ENCODE data around the gene TRIM62.

- TF ChIP-seq CTCF (conservative IDR thresholded peaks at IDR 0.05; ENCODE audit: low read depth in 2 of 2) (no peak), CREB1 (CRISPR knock-in tag; IDR thresholded peaks at IDR 0.05; ENCODE audit: low read depth) (no peak), EZH2 (IDR thresholded peaks at IDR 0.05; ENCODE audit: low read depth, unreplicated experiment) (no peak), EZH2phosphoT487 (IDR thresholded peaks at IDR 0.05; ENCODE audit: unreplicated experiment) (no peak), POLR2AphosphoS5 (IDR thresholded peaks at IDR 0.05; ENCODE audit: low read depth) (no peak), STAT1 (IDR thresholded peaks at IDR 0.05; ENCODE audit: unreplicated experiment) (no peak), NANOG (IDR thresholded peaks at IDR 0.05; ENCODE audit: borderline replicate concordance) (no peak), ZNF114 (CRISPR knock-in tag; IDR thresholded peaks at IDR 0.05) (no peak), ETS1 (IDR thresholded peaks at IDR 0.05) (no peak)
- TF ChIP-seq, protein P1, sequence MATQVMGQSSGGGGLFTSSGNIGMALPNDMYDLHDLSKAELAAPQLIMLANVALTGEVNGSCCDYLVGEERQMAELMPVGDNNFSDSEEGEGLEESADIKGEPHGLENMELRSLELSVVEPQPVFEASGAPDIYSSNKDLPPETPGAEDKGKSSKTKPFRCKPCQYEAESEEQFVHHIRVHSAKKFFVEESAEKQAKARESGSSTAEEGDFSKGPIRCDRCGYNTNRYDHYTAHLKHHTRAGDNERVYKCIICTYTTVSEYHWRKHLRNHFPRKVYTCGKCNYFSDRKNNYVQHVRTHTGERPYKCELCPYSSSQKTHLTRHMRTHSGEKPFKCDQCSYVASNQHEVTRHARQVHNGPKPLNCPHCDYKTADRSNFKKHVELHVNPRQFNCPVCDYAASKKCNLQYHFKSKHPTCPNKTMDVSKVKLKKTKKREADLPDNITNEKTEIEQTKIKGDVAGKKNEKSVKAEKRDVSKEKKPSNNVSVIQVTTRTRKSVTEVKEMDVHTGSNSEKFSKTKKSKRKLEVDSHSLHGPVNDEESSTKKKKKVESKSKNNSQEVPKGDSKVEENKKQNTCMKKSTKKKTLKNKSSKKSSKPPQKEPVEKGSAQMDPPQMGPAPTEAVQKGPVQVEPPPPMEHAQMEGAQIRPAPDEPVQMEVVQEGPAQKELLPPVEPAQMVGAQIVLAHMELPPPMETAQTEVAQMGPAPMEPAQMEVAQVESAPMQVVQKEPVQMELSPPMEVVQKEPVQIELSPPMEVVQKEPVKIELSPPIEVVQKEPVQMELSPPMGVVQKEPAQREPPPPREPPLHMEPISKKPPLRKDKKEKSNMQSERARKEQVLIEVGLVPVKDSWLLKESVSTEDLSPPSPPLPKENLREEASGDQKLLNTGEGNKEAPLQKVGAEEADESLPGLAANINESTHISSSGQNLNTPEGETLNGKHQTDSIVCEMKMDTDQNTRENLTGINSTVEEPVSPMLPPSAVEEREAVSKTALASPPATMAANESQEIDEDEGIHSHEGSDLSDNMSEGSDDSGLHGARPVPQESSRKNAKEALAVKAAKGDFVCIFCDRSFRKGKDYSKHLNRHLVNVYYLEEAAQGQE (IDR thresholded peaks at IDR 0.05; ENCODE audit: unreplicated experiment), result no peak
- TF ChIP-seq, protein P2, sequence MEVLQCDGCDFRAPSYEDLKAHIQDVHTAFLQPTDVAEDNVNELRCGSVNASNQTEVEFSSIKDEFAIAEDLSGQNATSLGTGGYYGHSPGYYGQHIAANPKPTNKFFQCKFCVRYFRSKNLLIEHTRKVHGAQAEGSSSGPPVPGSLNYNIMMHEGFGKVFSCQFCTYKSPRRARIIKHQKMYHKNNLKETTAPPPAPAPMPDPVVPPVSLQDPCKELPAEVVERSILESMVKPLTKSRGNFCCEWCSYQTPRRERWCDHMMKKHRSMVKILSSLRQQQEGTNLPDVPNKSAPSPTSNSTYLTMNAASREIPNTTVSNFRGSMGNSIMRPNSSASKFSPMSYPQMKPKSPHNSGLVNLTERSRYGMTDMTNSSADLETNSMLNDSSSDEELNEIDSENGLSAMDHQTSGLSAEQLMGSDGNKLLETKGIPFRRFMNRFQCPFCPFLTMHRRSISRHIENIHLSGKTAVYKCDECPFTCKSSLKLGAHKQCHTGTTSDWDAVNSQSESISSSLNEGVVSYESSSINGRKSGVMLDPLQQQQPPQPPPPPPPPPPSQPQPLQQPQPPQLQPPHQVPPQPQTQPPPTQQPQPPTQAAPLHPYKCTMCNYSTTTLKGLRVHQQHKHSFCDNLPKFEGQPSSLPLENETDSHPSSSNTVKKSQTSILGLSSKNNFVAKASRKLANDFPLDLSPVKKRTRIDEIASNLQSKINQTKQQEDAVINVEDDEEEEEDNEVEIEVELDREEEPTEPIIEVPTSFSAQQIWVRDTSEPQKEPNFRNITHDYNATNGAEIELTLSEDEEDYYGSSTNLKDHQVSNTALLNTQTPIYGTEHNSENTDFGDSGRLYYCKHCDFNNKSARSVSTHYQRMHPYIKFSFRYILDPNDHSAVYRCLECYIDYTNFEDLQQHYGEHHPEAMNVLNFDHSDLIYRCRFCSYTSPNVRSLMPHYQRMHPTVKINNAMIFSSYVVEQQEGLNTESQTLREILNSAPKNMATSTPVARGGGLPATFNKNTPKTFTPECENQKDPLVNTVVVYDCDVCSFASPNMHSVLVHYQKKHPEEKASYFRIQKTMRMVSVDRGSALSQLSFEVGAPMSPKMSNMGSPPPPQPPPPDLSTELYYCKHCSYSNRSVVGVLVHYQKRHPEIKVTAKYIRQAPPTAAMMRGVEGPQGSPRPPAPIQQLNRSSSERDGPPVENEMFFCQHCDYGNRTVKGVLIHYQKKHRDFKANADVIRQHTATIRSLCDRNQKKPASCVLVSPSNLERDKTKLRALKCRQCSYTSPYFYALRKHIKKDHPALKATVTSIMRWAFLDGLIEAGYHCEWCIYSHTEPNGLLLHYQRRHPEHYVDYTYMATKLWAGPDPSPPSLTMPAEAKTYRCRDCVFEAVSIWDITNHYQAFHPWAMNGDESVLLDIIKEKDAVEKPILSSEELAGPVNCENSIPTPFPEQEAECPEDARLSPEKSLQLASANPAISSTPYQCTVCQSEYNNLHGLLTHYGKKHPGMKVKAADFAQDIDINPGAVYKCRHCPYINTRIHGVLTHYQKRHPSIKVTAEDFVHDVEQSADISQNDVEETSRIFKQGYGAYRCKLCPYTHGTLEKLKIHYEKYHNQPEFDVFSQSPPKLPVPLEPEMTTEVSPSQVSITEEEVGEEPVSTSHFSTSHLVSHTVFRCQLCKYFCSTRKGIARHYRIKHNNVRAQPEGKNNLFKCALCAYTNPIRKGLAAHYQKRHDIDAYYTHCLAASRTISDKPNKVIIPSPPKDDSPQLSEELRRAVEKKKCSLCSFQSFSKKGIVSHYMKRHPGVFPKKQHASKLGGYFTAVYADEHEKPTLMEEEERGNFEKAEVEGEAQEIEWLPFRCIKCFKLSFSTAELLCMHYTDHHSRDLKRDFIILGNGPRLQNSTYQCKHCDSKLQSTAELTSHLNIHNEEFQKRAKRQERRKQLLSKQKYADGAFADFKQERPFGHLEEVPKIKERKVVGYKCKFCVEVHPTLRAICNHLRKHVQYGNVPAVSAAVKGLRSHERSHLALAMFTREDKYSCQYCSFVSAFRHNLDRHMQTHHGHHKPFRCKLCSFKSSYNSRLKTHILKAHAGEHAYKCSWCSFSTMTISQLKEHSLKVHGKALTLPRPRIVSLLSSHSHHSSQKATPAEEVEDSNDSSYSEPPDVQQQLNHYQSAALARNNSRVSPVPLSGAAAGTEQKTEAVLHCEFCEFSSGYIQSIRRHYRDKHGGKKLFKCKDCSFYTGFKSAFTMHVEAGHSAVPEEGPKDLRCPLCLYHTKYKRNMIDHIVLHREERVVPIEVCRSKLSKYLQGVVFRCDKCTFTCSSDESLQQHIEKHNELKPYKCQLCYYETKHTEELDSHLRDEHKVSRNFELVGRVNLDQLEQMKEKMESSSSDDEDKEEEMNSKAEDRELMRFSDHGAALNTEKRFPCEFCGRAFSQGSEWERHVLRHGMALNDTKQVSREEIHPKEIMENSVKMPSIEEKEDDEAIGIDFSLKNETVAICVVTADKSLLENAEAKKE (CRISPR knock-in tag; IDR thresholded peaks at IDR 0.05), result no peak
Observed at GRCh38 chr1:33171977-33172813, 9.6 kb downstream of the TRIM62 start.

Measured in GM23338 (cell line).